ENCODE measurements around the gene LECT2.

The LECT2 gene

GRCh38 chr5:135930949-135931295 is 23.9 kb downstream of the LECT2 start:
- no peak for DNase-seq

- DNase-seq = no peak
These were observed 24.5 kb downstream of the LECT2 start for GRCh38 chr5:135930029-135930948.

GRCh38 chr5:135921388-135921787 is 33.4 kb downstream of the LECT2 start:
- DNase-seq = no peak

- DNase-seq = no peak
These were observed 34.6 kb downstream of the LECT2 start for GRCh38 chr5:135920199-135920598.

GRCh38 chr5:135916638-135917263 is 38.0 kb downstream of the LECT2 start:
- DNase-seq = no peak

GRCh38 chr5:135915466-135916001 is 39.2 kb downstream of the LECT2 start:
- DNase-seq = no peak

- no peak for DNase-seq
These were observed 40.8 kb downstream of the LECT2 start for GRCh38 chr5:135913713-135914626.

GRCh38 chr5:135905144-135905543 is 49.6 kb downstream of the LECT2 start:
- DNase-seq = no peak

- DNase-seq = no peak
These were observed 53.1 kb downstream of the LECT2 start for GRCh38 chr5:135901633-135902032.

GRCh38 chr5:135900276-135900675 is 54.5 kb downstream of the LECT2 start:
- DNase-seq = no peak

- no peak for DNase-seq
These were observed 56.1 kb downstream of the LECT2 start for GRCh38 chr5:135898651-135899050.

Measured in stimulated activated CD4-positive, alpha-beta T cell treated with anti-CD3 and anti-CD28 coated beads, Interleukin-15, amount 100 ng/mL, for 24 hours (primary cell).